Parathyroid adenoma (tissue), 2 donors: ENCODE results near the gene RADX.
"Not testable (repeated sequence)": the region's sequence is repeated elsewhere in the genome, so short reads cannot be mapped to it uniquely, and the experiment has no call there.

Source experiments
- H2AFZ ChIP-seq: fragments of 300-600 bp; sonication (generic); one replicate; pipeline ENCODE4 v1.7.0; 2017; ENCODE audit warnings: antibody characterized with exemption, mild to moderate bottlenecking
- H3K27ac ChIP-seq: fragments of 300-600 bp; sonication (generic); one replicate; pipeline ENCODE4 v1.7.0; 2017
- H3K27me3 ChIP-seq: fragments of 300-600 bp; sonication (generic); one replicate; pipeline ENCODE4 v1.7.0; 2017; ENCODE audit warnings: low read length; ENCODE audit not compliant: control insufficient read depth, insufficient read depth
- H3K36me3 ChIP-seq: fragments of 300-600 bp; sonication (generic); one replicate; pipeline ENCODE4 v1.7.0; 2017; ENCODE audit warnings: low read length; ENCODE audit not compliant: control insufficient read depth, insufficient read depth
- H3K4me1 ChIP-seq: fragments of 300-600 bp; sonication (generic); one replicate; pipeline ENCODE4 v1.7.0; 2017; ENCODE audit warnings: control low read depth
- H3K4me2 ChIP-seq: fragments of 300-600 bp; sonication (generic); one replicate; pipeline ENCODE4 v1.7.0; 2017; ENCODE audit warnings: low read length
- H3K4me3 ChIP-seq: fragments of 300-600 bp; sonication (generic); one replicate; pipeline ENCODE4 v1.7.0; 2017; ENCODE audit warnings: low read depth, low read length
- H3K79me2 ChIP-seq: fragments of 300-600 bp; sonication (generic); one replicate; pipeline ENCODE4 v1.7.0; 2017; ENCODE audit warnings: control low read depth
- H3K9ac ChIP-seq: fragments of 300-600 bp; sonication (generic); one replicate; pipeline ENCODE4 v1.7.0; 2017; ENCODE audit warnings: mild to moderate bottlenecking
- H3K9me3 ChIP-seq: fragments of 300-600 bp; sonication (generic); one replicate; pipeline ENCODE4 v1.7.0; 2017; ENCODE audit warnings: low read length; ENCODE audit not compliant: control insufficient read depth
- CTCF ChIP-seq: fragments of 300-600 bp; sonication (generic); IDR thresholded peaks from one replicate; pipeline ENCODE4 v1.7.0; 2017; ENCODE audit warnings: antibody characterized with exemption, mild to moderate bottlenecking
- donor health status: primary hyperparathyroidism.

Gene RADX

GRCh38 chrX:106626789-106627188, 15.0 kb downstream of the RADX start:
- TF ChIP-seq CTCF: no peak
- no peaks in the 10 kb centered on the region for H3K27me3 ChIP-seq

DNA sequence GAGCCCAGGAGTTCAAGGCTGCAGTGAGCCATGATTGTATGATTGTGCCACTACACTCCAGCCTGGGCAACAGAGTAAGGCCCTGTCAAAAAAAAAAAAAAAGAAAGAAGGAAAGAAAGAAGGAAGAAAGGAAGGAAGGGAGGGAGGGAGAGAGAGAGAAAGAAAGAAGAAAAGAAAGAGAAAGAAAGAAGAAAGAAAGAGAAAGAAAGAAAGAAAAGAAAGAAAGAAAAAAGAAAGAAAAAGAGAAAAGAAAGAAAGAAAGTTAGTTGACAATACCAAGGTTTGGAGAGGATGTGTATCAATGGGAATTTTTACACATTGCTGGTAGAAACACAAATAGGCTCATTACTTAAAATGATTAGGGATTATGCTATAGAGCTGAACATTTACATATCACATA, 19.8 kb downstream of the RADX start:
- H3K4me2 ChIP-seq: no peak overlapping the region
- no peak overlapping the region for H3K4me3 ChIP-seq
- no peaks in the 10 kb centered on the region for H3K9me3 ChIP-seq
- no peaks in the 10 kb centered on the region for H3K4me1 ChIP-seq
- no peak overlapping the region for H3K9ac ChIP-seq
- no peaks in the 10 kb centered on the region for H3K79me2 ChIP-seq
- H3K36me3 ChIP-seq: no peaks in the 10 kb centered on the region
- H3K27me3 ChIP-seq: no peaks in the 10 kb centered on the region
- H2AFZ ChIP-seq: no peak overlapping the region
- no peak for TF ChIP-seq CTCF
- no peak overlapping the region for H3K27ac ChIP-seq

More at GRCh38 chrX:106626789-106627188, 15.0 kb downstream of the RADX start:
- Histone ChIP-seq H3K9me3 (no peaks in the 10 kb centered on the region), H3K4me3 (no peak overlapping the region), H3K27ac (no peak overlapping the region), H2AFZ (no peak overlapping the region), H3K4me1 (no peaks in the 10 kb centered on the region), H3K36me3 (no peaks in the 10 kb centered on the region), H3K9ac (no peak overlapping the region), H3K4me2 (no peak overlapping the region), H3K79me2 (no peaks in the 10 kb centered on the region)

- H3K4me1 ChIP-seq: no peaks in the 10 kb centered on the region
- no peak overlapping the region for H3K9ac ChIP-seq
- no peaks in the 10 kb centered on the region for H3K79me2 ChIP-seq
- no peaks in the 10 kb centered on the region for H3K36me3 ChIP-seq
- no peak overlapping the region for H3K27ac ChIP-seq
- no peaks in the 10 kb centered on the region for H3K27me3 ChIP-seq
- no peak for TF ChIP-seq CTCF
- no peak overlapping the region for H2AFZ ChIP-seq
- no peak overlapping the region for H3K4me3 ChIP-seq
- H3K9me3 ChIP-seq: no peaks in the 10 kb centered on the region
- H3K4me2 ChIP-seq: no peak overlapping the region
Measured at GRCh38 chrX:106649523-106650428, 38.0 kb downstream of the RADX start.

DNA sequence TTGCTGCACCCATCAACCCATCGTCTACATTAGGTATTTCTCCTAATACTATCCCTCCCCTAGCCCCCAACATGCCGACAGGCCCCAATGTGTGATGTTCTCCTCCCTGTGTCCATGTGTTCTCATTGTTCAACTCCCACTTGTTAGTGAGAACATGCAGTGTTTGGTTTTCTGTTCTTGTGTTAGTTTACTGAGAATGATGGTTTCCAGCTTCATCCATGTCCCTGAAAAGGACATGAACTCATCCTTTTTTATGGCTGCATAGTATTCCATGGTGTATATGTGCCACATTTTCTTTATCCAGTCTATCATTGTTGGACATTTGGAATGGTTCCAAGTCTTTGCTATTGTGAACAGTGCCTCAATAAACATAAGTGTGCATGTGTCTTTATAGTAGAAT, 41.8 kb downstream of the RADX start:
- not testable (repeated sequence) for H3K9ac ChIP-seq, H3K27ac ChIP-seq, H2AFZ ChIP-seq, H3K4me3 ChIP-seq, H3K27me3 ChIP-seq, H3K79me2 ChIP-seq, H3K4me1 ChIP-seq, H3K36me3 ChIP-seq, H3K9me3 ChIP-seq, H3K4me2 ChIP-seq

DNA sequence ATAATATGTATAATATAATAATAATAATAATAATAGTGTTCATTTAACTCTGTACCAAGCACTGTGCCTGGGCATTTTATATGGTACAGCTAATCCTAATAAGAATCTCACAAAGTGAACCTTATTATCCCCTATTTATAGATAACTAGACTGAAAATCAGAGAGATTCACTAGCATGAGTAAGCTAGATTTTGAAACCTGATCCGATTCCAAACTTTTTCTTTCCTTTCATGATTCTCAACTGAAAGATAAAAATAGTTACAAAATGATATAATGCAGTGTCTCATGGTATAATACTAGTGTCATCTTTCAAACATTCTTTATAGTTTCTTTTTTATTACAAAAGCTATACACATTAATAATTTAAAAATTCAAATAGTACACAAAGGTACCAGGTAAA, 58.9 kb downstream of the RADX start:
- Histone ChIP-seq H3K79me2 (no peaks in the 10 kb centered on the region), H3K9ac (no peak overlapping the region), H3K9me3 (no peaks in the 10 kb centered on the region), H3K36me3 (no peaks in the 10 kb centered on the region), H3K27me3 (no peaks in the 10 kb centered on the region), H2AFZ (no peak overlapping the region), H3K4me1 (no peaks in the 10 kb centered on the region), H3K4me2 (no peak overlapping the region), H3K4me3 (no peak overlapping the region), H3K27ac (no peak overlapping the region)
- no peak for TF ChIP-seq CTCF
